Activated CD8-positive, alpha-beta memory T cell treated with anti-CD3 and anti-CD28 coated beads for 24 hours (primary cell): ENCODE measurements around the gene CANT1.
"Not testable (repeated sequence)": the region's sequence is repeated elsewhere in the genome, so short reads cannot be mapped to it uniquely, and the experiment has no call there.

Source experiments
- DNase-seq: peaks from one replicate; pipeline ENCODE4 v3.0.0-alpha.2; 2020

Gene CANT1

GRCh38 chr17:78974635-78975591, 34.7 kb downstream of the CANT1 start:
- no peak for DNase-seq

GRCh38 chr17:78973792-78974520, 35.6 kb downstream of the CANT1 start:
- DNase-seq = no peak

- DNase-seq = no peak
These were observed 36.4 kb downstream of the CANT1 start for GRCh38 chr17:78973196-78973595.

- DNase-seq = no peak
These were observed 37.0 kb downstream of the CANT1 start for GRCh38 chr17:78972507-78973105.

DNA sequence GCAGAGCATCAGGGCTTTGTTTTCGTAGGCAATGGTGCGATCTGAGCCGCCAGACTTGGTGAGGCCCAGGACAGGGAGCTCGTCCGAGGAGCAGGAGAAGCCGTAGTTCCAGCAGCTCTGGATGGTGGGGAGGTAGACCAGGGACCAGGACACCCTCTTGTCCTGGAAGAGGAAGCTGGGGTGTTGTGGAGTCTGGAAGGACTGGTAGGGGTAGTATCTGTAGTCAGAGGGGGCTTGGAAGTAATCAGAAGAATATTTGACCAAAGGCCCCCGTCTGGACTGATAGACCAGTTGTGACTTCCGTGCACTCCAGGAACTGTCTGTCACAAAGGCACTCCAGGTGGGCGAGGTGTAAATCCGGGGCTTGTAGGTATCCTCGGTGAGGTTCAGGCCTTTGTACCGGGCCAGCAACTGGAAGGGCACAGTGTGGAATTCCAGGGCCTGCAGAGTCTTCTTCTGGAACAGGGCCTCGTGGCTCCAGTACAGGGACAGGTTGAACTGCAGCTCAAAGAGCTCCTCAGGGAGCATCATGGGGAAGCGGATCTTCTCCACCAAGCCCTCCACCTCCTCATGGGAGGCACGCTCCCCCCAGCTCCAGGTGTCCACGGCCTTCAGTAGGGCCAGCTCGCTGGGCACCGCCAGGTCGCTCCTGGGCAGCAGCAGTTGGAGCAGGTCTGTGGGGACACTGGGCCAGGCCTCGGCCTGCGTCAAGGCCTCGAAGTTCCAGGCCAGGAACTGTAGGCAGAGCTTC, 37.6 kb downstream of the CANT1 start:
- DNase-seq = no peak

- DNase-seq = peak; percentile 92
These were observed 38.5 kb downstream of the CANT1 start for GRCh38 chr17:78970834-78971755.

- no peak for DNase-seq
These were observed 39.7 kb downstream of the CANT1 start for GRCh38 chr17:78969865-78970264.

DNA sequence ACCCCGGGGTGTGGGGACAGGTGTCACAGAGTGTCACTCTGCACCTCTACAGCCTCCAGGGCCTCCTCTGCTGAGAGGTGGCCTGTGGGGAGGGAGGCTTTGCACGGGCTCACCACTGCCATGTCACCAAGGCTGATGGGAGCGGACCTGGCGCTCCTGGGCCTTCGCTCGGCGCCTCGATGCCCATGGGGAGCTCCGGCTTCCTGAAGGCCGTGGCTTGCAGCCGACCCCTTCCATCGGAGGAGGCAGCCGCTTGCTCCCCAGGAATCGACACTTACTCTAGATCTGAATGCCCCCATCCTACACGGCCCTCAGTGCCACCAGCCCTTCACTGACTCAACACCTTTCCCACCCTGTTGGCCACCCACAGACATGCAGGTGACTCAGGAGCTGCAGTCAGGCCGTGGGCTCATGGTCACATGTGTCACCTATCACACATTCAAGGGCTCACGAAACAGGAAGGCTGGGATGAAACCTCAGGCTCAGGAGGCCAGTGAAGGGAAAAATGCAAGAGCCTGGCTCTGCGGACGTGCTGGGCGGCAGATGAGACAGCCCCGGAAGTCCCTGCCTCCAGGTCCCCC, 41.7 kb downstream of the CANT1 start:
- DNase-seq = no peak

- DNase-seq = no peak
These were observed 42.5 kb downstream of the CANT1 start for GRCh38 chr17:78966910-78967600.

- DNase-seq = no peak
These were observed 43.3 kb downstream of the CANT1 start for GRCh38 chr17:78966123-78966813.

DNA sequence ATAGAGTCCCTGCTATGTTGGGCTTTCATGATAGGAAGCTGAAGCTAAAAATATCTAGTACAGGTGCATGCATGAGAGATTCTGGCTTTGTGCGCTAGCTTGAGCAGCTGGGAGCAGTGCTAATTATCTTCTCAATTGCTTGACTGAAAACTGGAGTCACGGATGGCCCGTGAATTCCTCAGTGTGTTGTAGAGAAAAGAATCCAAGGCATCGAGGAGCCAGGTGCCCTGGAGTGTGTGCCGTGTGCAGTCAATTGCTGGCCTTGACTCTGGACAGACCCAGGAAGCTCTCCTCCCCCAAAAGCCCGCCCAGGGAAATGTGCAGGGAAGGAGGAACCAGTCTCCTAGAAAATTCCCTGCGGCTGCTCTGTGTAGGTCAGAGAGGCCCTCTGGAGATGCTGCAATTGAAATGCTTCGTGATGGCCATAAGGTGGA, 44.1 kb downstream of the CANT1 start:
- no peak for DNase-seq

DNA sequence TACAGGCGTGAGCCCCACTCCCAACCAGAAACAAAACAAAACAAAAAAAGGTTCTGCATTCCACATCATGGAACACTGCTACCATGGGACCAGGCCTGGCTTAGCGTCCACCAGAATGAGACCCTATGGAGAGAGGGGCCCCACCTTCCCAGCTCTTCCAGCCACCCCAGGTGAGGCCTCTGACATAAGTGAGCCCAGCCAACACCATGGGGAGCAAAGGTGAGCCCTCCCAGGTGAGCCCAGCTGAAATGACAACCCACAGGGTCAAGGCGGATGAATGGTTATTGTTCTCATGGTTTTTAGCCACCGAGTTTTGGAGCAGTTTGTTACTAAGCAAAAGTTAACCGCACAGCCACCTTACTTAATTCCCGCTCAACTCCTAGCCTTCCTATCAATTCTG, 46.2 kb downstream of the CANT1 start:
- DNase-seq = no peak

DNA sequence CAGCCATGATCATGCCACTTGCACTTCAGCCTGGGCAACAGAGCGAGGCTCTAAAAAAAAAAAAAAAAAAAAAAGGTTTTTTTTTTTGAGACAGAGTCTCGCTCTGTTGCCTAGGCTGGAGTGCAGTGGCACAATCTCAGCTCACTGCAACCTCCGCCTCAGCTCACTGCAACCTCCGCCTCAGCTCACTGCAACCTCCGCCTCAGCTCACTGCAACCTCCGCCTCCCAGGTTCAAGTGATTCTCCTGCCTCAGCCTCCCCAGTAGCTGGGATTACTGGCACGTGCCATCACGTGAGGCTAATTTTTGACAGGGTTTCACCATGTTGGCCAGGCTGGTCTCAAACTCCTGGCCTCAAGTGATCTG, 46.6 kb downstream of the CANT1 start:
- not testable (repeated sequence) for DNase-seq

DNA sequence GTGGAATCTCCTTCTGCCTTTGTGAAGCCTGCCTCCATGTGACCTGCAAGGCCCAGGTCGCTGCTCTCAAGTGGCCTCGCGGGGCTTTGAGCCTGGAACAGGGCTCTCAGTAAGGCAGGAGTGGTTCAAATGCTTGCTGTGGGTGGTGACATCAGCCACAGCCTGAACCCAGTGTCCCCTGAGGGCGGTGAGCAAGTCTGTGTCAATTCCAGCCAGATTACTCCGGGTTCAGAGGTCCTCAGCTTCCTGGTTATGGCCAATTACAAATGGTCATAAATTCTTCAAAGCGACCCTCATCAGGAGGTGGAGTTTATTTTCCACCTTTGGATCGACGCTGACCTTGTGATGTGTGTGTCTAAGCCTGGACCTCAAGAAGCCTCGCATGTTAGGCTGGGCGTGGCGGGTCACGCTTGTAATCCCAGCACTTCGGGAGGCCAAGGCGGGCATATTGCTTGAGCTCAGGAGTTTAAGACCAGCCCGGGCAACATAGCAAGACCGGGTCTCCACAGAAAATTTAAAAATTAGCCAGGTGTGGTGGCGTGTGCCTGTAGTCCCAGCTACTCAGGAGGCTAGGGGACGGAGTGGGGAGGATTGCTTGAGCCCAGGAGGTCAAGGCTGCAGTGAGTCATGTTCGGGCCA, 47.1 kb downstream of the CANT1 start:
- DNase-seq = no peak

GRCh38 chr17:78961571-78961970, 48.0 kb downstream of the CANT1 start:
- DNase-seq = no peak

DNA sequence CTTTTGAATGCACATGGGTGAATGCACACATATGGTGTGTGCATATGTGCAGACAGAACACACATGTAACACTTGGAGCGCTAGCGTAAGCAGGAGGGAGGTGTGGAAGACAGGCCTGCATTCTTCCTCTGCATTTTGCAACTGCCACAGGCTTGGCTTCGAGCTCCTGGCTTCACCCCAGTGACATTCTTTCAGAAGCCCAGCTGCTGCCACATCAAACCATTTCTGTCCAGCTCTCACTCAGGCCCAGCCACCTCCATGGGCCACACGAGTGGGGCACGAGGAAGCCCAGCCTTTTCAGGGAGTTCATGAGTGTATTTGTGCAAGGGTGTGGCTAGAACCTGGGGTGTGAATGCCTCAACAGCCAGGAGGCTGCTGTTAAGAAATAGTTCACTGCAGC, 48.6 kb downstream of the CANT1 start:
- DNase-seq = no peak

GRCh38 chr17:78959803-78960202, 49.8 kb downstream of the CANT1 start:
- no peak for DNase-seq

GRCh38 chr17:78958641-78959127, 50.9 kb downstream of the CANT1 start:
- no peak for DNase-seq

GRCh38 chr17:78957128-78957527, 52.4 kb downstream of the CANT1 start:
- no peak for DNase-seq
